Sigmoid colon (tissue), 3 donors: ENCODE data around the gene CTLA4.

Experiments
- CTCF ChIP-seq, 4 experiments: fragments of 450-650 bp in 3 of 4; fragments of 200-600 bp in 1 of 4; IDR thresholded peaks; one replicate each; pipeline ENCODE4 v1.5.1; 2016 to 2019; ENCODE audit warnings: antibody characterized with exemption in 4 of 4, mild to moderate bottlenecking in 3 of 4, moderate library complexity in 2 of 4
- POLR2A ChIP-seq, 2 donors: fragments of 450-650 bp; IDR thresholded peaks; one replicate each; pipeline ENCODE4 v1.6.1; 2016; ENCODE audit warnings: antibody characterized with exemption in 2 of 2, mild to moderate bottlenecking in 2 of 2, moderate library complexity in 2 of 2

GRCh38 chr2:203914546-203915182 lies 47.1 kb downstream of the CTLA4 start:
- TF ChIP-seq CTCF (IDR thresholded peaks at IDR 0.05) (no peak), POLR2A (IDR thresholded peaks at IDR 0.05) (no peak)
